ENCODE data around the gene OLFML1. TPM values are rescaled to one million over a fixed set of nuclear protein-coding genes. Genes with fewer than 3 reads are reported as not detected.

The OLFML1 gene
- total and polyA plus RNA-seq, 7 donors, result 0.81 to 7.2 (median 1.2) TPM

DNA sequence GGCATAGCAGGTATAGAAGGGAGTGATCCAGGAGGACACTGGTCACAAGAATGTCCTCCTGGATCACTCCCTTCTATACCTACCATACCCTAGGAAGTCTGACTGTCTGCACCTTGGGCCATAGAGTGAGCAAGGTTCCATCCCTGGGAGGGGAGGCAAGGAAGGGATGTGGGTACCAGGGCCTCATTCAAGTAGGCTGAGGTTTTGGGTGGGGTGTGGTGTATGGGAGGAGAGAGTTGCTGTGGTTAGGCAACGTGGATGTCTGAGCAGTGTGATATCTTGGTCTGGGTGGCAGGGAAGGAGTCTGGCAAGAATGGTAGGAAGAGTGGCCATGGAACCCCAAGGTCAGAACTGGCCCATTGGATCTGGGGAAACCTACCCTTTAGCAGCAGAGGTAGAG, 41.7 kb downstream of the OLFML1 start:
- Histone ChIP-seq H3K4me1 (peaks cover 52% of the 10 kb centered on the region), H3K4me3 (no peak overlapping the region), H3K27me3 (ENCODE audit: insufficient read depth in 3 of 3, low read length in 2 of 3) (no peaks in the 10 kb centered on the region), H3K9me3 (no peaks in the 10 kb centered on the region), H3K27ac (no peak overlapping the region), H3K36me3 (ENCODE audit: insufficient read depth in 1 of 2, low read depth in 1 of 2) (no peaks in the 10 kb centered on the region)
- ATAC-seq (no peak), DNase-seq (no peak)
- TF ChIP-seq CTCF (IDR thresholded peaks at IDR 0.05), result no peak
- WGBS, 3 donors, result 57 to 88% (median 66%) methylated on average over 1 of the region's 1 CpG
- intact Hi-C loops (cut with DNase I), result no loop called here

DNA sequence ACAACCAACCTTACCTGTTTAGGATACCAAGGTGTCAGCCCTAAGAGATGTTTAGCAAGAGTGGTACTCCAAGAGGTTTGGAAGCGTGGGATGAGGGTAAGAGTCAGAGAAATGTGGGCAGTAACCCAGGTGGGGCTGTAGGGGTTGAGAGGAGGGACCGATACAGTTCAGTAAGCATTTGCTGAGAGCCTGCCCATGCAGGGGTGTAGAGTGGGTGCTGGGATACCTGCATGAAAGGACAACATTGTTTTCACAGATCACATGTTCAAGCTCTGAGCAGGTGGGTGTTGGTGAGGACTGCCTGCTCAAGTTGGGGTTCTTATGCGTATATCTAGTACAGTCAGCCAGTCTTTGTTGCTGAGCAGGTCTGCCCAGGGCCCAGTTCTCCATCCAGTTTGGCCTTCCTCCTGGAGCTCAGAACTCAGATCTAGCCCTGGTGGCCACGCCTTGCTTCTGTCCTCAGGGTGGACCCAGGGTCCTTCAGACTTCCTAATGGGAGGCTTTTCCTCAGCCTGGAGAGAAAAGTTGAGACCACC, 43.3 kb downstream of the OLFML1 start:
- DNase-seq (no peak), ATAC-seq (no peak)
- WGBS, 3 donors, result 94 to 99% (median 96%) methylated on average over 4 of the region's 4 CpGs
- Histone ChIP-seq H3K9me3 (no peaks in the 10 kb centered on the region), H3K4me3 (no peak overlapping the region), H3K27ac (no peak overlapping the region), H3K4me1 (peaks cover 42% of the 10 kb centered on the region), H3K36me3 (ENCODE audit: insufficient read depth in 1 of 2, low read depth in 1 of 2) (no peaks in the 10 kb centered on the region), H3K27me3 (ENCODE audit: insufficient read depth in 3 of 3, low read length in 2 of 3) (no peaks in the 10 kb centered on the region)
- no peak for TF ChIP-seq CTCF (IDR thresholded peaks at IDR 0.05)
- intact Hi-C loops (cut with DNase I), result no loop called here

DNA sequence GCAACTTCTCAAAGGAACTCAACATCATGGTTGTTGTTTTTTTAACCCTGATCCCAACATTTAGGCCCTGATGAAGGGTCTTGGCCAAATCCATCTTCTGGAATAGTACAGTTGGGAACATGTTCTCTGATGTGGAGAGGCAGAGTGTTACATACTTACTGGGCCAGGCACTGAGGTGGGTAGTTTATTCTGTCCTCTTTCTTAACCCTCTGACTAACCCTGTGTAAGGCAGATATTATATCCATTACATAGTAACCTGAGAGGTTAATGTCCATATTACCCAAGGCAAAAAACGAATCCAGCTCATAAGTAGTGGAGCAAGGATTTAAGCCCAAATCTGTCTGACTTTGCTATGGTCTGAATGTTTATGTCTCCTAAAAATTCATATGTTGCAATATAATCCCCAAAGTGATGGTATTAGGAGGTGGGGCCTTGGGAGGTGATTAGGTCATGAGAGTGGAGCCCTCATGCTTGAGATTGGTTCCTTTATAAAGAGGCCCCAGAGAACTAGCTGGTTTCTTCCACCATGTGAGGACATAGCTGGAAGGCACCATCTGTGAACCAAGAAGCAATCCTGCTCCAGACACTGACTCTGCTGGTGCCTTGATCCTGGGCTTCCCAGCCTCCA, 44.8 kb downstream of the OLFML1 start:
- peak; percentile 69 to 85 (median 72) for ATAC-seq
- H3K4me1 ChIP-seq, result peaks cover 37% of the 10 kb centered on the region
- 36 to 90% (median 52%) methylated on average over 1 of the region's 1 CpG for WGBS, 3 donors
- DNase-seq, result no peak
- no peak for TF ChIP-seq CTCF (IDR thresholded peaks at IDR 0.05)
- no peaks in the 10 kb centered on the region for H3K9me3 ChIP-seq
- no peaks in the 10 kb centered on the region for H3K36me3 ChIP-seq (ENCODE audit: insufficient read depth in 1 of 2, low read depth in 1 of 2)
- no peaks in the 10 kb centered on the region for H3K27me3 ChIP-seq (ENCODE audit: insufficient read depth in 3 of 3, low read length in 2 of 3)
- no peak overlapping the region for H3K4me3 ChIP-seq
- intact Hi-C loops (cut with DNase I), result no loop called here
- H3K27ac ChIP-seq, result no peak overlapping the region

- H3K9me3 ChIP-seq, result no peaks in the 10 kb centered on the region
- no peak for TF ChIP-seq CTCF (IDR thresholded peaks at IDR 0.05)
- intact Hi-C loops (cut with DNase I), result no loop called here
- peaks cover 37% of the 10 kb centered on the region for H3K4me1 ChIP-seq
- DNase-seq (no peak), ATAC-seq (no peak)
- no peaks in the 10 kb centered on the region for H3K36me3 ChIP-seq (ENCODE audit: insufficient read depth in 1 of 2, low read depth in 1 of 2)
- no peaks in the 10 kb centered on the region for H3K27me3 ChIP-seq (ENCODE audit: insufficient read depth in 3 of 3, low read length in 2 of 3)
- no peak overlapping the region for H3K4me3 ChIP-seq
- no peak overlapping the region for H3K27ac ChIP-seq
These were observed 45.7 kb downstream of the OLFML1 start for GRCh38 chr11:7531011-7531410.

Data from psoas muscle (tissue), 8 donors.